Measurements from ENCODE around the gene TDRD10. TPM values are rescaled to one million over a fixed set of nuclear protein-coding genes. Genes with fewer than 3 reads are reported as not detected.

The TDRD10 gene
- total and polyA plus RNA-seq, 4 experiments from 2014 or later, result not detected

DNA sequence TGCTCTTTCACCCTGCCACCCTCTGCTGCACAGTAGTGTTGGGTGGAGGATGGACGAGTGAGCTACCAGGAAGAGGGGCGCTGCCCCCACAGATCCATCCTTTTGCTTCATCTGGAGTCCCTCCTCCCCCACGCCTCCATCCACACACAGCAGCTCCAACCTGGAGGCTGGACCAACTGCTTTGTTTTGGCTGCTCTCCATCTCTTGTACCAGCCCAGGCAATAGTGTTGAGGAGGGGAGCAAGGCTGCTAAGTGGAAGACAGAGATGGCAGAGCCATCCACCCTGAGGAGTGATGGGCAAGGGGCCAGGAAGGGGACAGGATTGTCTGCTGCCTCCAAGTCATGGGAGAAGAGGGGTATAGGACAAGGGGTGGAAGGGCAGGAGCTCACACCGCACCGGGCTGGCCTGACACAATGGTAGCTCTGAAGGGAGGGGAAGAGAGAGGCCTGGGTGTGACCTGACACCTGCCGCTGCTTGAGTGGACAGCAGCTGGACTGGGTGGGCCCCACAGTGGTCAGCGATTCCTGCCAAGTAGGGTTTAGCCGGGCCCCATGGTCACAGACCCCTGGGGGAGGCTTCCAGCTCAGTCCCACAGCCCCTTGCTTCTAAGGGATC is 74.0 kb downstream of the TDRD10 start:
- Histone ChIP-seq H3K9me3 (ENCODE audit: control insufficient read depth in 1 of 2, low read length in 2 of 2) (no peaks in the 10 kb centered on the region), H3K4me3 (ENCODE audit: low read length in 2 of 2) (no peak overlapping the region), H3K27ac (ENCODE audit: low read depth, low read length) (no peak overlapping the region), H3K27me3 (ENCODE audit: insufficient read depth, low read length) (no peaks in the 10 kb centered on the region), H3K4me1 (ENCODE audit: insufficient read depth, low read length) (no peaks in the 10 kb centered on the region), H3K36me3 (ENCODE audit: insufficient read depth, low read length) (peaks cover 18% of the 10 kb centered on the region)
- ChIA-PET CTCF (ENCODE audit: partially characterized antibody) (interaction anchor here (1.3 kb wide), 1 partner anchor 10 kb away, joined by 3 read pairs; no protein-coding TSS in a partner anchor), POLR2A (ENCODE audit: partially characterized antibody) (interaction anchor here (1.0 to 1.3 kb wide), 3 partner anchors 13 to 346 kb away, joined by 3 read pairs; no protein-coding TSS in a partner anchor)
- peaks cover 0 to 7% (median 5%) of the 10 kb centered on the region in 4 donors for H3K4me1 Mint-ChIP-seq
- intact Hi-C loops (cut with micrococcal nuclease), result no loop called here
- H3K27me3 Mint-ChIP-seq, result peaks cover 0 to 9% of the 10 kb centered on the region in 2 donors
- H3K9me3 Mint-ChIP-seq, result no peaks in the 10 kb centered on the region
- peaks cover 20 to 25% of the 10 kb centered on the region in 2 donors for H3K36me3 Mint-ChIP-seq
- H3K4me3 Mint-ChIP-seq, result no peak overlapping the region
- peak overlapping the region in 1 of 7 donors; percentile 53 for H3K27ac Mint-ChIP-seq
- no peak for DNase-seq

GRCh38 chr1:154577346-154578057 is 75.5 kb downstream of the TDRD10 start:
- no peak overlapping the region for H3K4me3 ChIP-seq (ENCODE audit: low read length in 2 of 2)
- peaks cover 0 to 7% (median 5%) of the 10 kb centered on the region in 4 donors for H3K4me1 Mint-ChIP-seq
- peaks cover 26 to 37% of the 10 kb centered on the region in 2 donors for H3K36me3 Mint-ChIP-seq
- H3K9me3 ChIP-seq (ENCODE audit: control insufficient read depth in 1 of 2, low read length in 2 of 2), result no peaks in the 10 kb centered on the region
- H3K27me3 ChIP-seq (ENCODE audit: insufficient read depth, low read length), result no peaks in the 10 kb centered on the region
- DNase-seq, result no peak
- H3K36me3 ChIP-seq (ENCODE audit: insufficient read depth, low read length), result peaks cover 31% of the 10 kb centered on the region
- peaks cover 0 to 3% of the 10 kb centered on the region in 2 donors for H3K27me3 Mint-ChIP-seq
- CTCF ChIA-PET (ENCODE audit: partially characterized antibody), result interaction anchor here (1.6 to 1.8 kb wide), 2 partner anchors 17 to 18 kb away, joined by 5 to 7 read pairs; no protein-coding TSS in a partner anchor
- H3K9me3 Mint-ChIP-seq, result no peaks in the 10 kb centered on the region
- intact Hi-C loops (cut with micrococcal nuclease), result no loop called here
- H3K4me1 ChIP-seq (ENCODE audit: insufficient read depth, low read length), result no peaks in the 10 kb centered on the region
- peak overlapping the region in 2 of 7 donors; percentile 15 to 61 for H3K27ac Mint-ChIP-seq
- no peak overlapping the region for H3K27ac ChIP-seq (ENCODE audit: low read depth, low read length)
- POLR2A ChIA-PET (ENCODE audit: partially characterized antibody), result interaction anchor here (1.2 to 1.4 kb wide), 2 partner anchors 12 to 358 kb away, joined by 3 to 5 read pairs; no protein-coding TSS in a partner anchor
- H3K4me3 Mint-ChIP-seq, result no peak overlapping the region

DNA sequence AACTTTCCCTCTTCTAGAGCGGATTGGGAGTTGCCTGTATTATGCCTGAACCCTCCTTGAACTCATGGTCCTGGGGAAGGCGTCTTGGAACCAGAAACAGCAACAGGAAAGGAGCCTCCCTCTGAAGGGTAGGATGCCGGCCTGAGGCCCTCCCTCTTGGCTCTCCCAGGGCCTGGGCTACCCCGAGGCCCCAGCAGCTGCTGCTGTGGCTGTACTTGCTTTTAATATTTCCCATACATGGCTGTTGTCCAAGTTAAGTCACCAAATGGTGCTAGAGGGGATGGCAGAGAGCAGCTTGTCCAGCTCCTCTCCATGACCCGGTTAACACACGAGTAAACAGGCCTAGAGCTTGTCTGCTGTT is 76.0 kb downstream of the TDRD10 start:
- peak overlapping the region in 4 of 7 donors; percentile 4 to 61 (median 38) for H3K27ac Mint-ChIP-seq
- H3K4me3 ChIP-seq (ENCODE audit: low read length in 2 of 2), result no peak overlapping the region
- peaks cover 36% of the 10 kb centered on the region for H3K36me3 ChIP-seq (ENCODE audit: insufficient read depth, low read length)
- H3K9me3 ChIP-seq (ENCODE audit: control insufficient read depth in 1 of 2, low read length in 2 of 2), result no peaks in the 10 kb centered on the region
- no peak overlapping the region for H3K27ac ChIP-seq (ENCODE audit: low read depth, low read length)
- H3K9me3 Mint-ChIP-seq, result no peaks in the 10 kb centered on the region
- H3K4me1 ChIP-seq (ENCODE audit: insufficient read depth, low read length), result no peaks in the 10 kb centered on the region
- peaks cover 0 to 3% of the 10 kb centered on the region in 2 donors for H3K27me3 Mint-ChIP-seq
- peaks cover 0 to 7% (median 5%) of the 10 kb centered on the region in 4 donors for H3K4me1 Mint-ChIP-seq
- no peak for DNase-seq
- no peak overlapping the region for H3K4me3 Mint-ChIP-seq
- H3K27me3 ChIP-seq (ENCODE audit: insufficient read depth, low read length), result no peaks in the 10 kb centered on the region
- POLR2A ChIA-PET (ENCODE audit: partially characterized antibody), result interaction anchor here (1.4 to 2.5 kb wide), 2 partner anchors 32 to 358 kb away, joined by 5 to 8 read pairs; no protein-coding TSS in a partner anchor
- CTCF ChIA-PET (ENCODE audit: partially characterized antibody), result interaction anchor here (1.6 to 1.8 kb wide), 2 partner anchors 17 to 18 kb away, joined by 5 to 7 read pairs; no protein-coding TSS in a partner anchor
- intact Hi-C loops (cut with micrococcal nuclease), result no loop called here
- peaks cover 31 to 40% of the 10 kb centered on the region in 2 donors for H3K36me3 Mint-ChIP-seq

- DNase-seq, result no peak
- H3K36me3 ChIP-seq (ENCODE audit: insufficient read depth, low read length), result peaks cover 49% of the 10 kb centered on the region
- no peak overlapping the region for H3K4me3 ChIP-seq (ENCODE audit: low read length in 2 of 2)
- H3K9me3 Mint-ChIP-seq, result no peaks in the 10 kb centered on the region
- H3K4me1 Mint-ChIP-seq, result peaks cover 0 to 5% (median 1%) of the 10 kb centered on the region in 4 donors
- ChIA-PET POLR2A (ENCODE audit: partially characterized antibody) (interaction anchor here (2.5 kb wide), 1 partner anchor 30 kb away, joined by 8 read pairs; no protein-coding TSS in a partner anchor), CTCF (ENCODE audit: partially characterized antibody) (no interaction called here)
- H3K27me3 Mint-ChIP-seq, result no peaks in the 10 kb centered on the region
- H3K4me1 ChIP-seq (ENCODE audit: insufficient read depth, low read length), result no peaks in the 10 kb centered on the region
- H3K4me3 Mint-ChIP-seq, result no peak overlapping the region
- H3K27ac ChIP-seq (ENCODE audit: low read depth, low read length), result no peak overlapping the region
- intact Hi-C loops (cut with micrococcal nuclease), result no loop called here
- H3K9me3 ChIP-seq (ENCODE audit: control insufficient read depth in 1 of 2, low read length in 2 of 2), result no peaks in the 10 kb centered on the region
- peak overlapping the region in 1 of 7 donors; percentile 47 for H3K27ac Mint-ChIP-seq
- H3K36me3 Mint-ChIP-seq, result peaks cover 43 to 52% of the 10 kb centered on the region in 2 donors
- no peaks in the 10 kb centered on the region for H3K27me3 ChIP-seq (ENCODE audit: insufficient read depth, low read length)
These were observed 77.4 kb downstream of the TDRD10 start for GRCh38 chr1:154579374-154579773.

GRCh38 chr1:154581766-154582165 is 79.7 kb downstream of the TDRD10 start:
- Histone ChIP-seq H3K36me3 (ENCODE audit: insufficient read depth, low read length) (peaks cover 73% of the 10 kb centered on the region), H3K4me3 (ENCODE audit: low read length in 2 of 2) (no peak overlapping the region), H3K27me3 (ENCODE audit: insufficient read depth, low read length) (no peaks in the 10 kb centered on the region), H3K4me1 (ENCODE audit: insufficient read depth, low read length) (no peaks in the 10 kb centered on the region), H3K27ac (ENCODE audit: low read depth, low read length) (no peak overlapping the region), H3K9me3 (ENCODE audit: control insufficient read depth in 1 of 2, low read length in 2 of 2) (no peaks in the 10 kb centered on the region)
- Mint-ChIP-seq H3K27ac (no peak overlapping the region), H3K36me3 (peaks cover 67 to 76% of the 10 kb centered on the region in 2 donors), H3K9me3 (no peaks in the 10 kb centered on the region), H3K4me3 (no peak overlapping the region), H3K4me1 (peaks cover 0 to 4% (median 0%) of the 10 kb centered on the region in 4 donors), H3K27me3 (no peaks in the 10 kb centered on the region)
- ChIA-PET CTCF (ENCODE audit: partially characterized antibody) (no interaction called here), POLR2A (ENCODE audit: partially characterized antibody) (no interaction called here)
- intact Hi-C loops (cut with micrococcal nuclease), result no loop called here
- no peak for DNase-seq

DNA sequence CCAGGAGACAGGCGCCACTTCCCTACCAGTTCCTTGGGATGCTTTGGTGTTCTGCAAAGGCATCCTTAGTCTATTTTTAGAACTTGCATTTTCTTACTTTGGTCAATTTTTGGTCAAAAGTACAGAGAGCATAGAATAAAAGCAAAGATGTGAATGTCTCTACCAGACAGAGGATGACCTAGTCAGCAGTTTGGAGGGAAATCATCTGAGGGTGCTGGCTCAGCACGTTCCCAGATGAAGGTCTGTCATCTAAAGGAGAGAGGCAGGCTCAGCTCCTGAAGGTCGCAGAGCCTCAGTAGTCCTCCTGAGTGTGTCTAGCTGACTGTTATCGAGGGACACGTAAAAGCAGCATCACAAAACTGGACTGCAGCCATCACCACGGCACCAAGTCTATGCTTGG is 80.9 kb downstream of the TDRD10 start:
- Mint-ChIP-seq H3K4me3 (no peak overlapping the region), H3K36me3 (peaks cover 78 to 87% of the 10 kb centered on the region in 2 donors), H3K9me3 (no peaks in the 10 kb centered on the region), H3K4me1 (peaks cover 0 to 4% (median under 1%) of the 10 kb centered on the region in 4 donors), H3K27me3 (no peaks in the 10 kb centered on the region), H3K27ac (no peak overlapping the region)
- Histone ChIP-seq H3K27me3 (ENCODE audit: insufficient read depth, low read length) (no peaks in the 10 kb centered on the region), H3K36me3 (ENCODE audit: insufficient read depth, low read length) (peaks cover 84% of the 10 kb centered on the region), H3K27ac (ENCODE audit: low read depth, low read length) (no peak overlapping the region), H3K9me3 (ENCODE audit: control insufficient read depth in 1 of 2, low read length in 2 of 2) (no peaks in the 10 kb centered on the region), H3K4me3 (ENCODE audit: low read length in 2 of 2) (no peak overlapping the region), H3K4me1 (ENCODE audit: insufficient read depth, low read length) (no peaks in the 10 kb centered on the region)
- CTCF ChIA-PET (ENCODE audit: partially characterized antibody), result no interaction called here
- intact Hi-C loops (cut with micrococcal nuclease), result no loop called here
- POLR2A ChIA-PET (ENCODE audit: partially characterized antibody), result no interaction called here
- no peak for DNase-seq

- Histone ChIP-seq H3K9me3 (ENCODE audit: control insufficient read depth in 1 of 2, low read length in 2 of 2) (no peaks in the 10 kb centered on the region), H3K27me3 (ENCODE audit: insufficient read depth, low read length) (no peaks in the 10 kb centered on the region), H3K36me3 (ENCODE audit: insufficient read depth, low read length) (peaks cover 89% of the 10 kb centered on the region), H3K4me1 (ENCODE audit: insufficient read depth, low read length) (no peaks in the 10 kb centered on the region), H3K4me3 (ENCODE audit: low read length in 2 of 2) (no peak overlapping the region), H3K27ac (ENCODE audit: low read depth, low read length) (no peak overlapping the region)
- no peak overlapping the region for H3K4me3 Mint-ChIP-seq
- H3K4me1 Mint-ChIP-seq, result peaks cover 0 to 4% (median under 1%) of the 10 kb centered on the region in 4 donors
- DNase-seq, result no peak
- no peaks in the 10 kb centered on the region for H3K9me3 Mint-ChIP-seq
- H3K27me3 Mint-ChIP-seq, result no peaks in the 10 kb centered on the region
- intact Hi-C loops (cut with micrococcal nuclease), result no loop called here
- H3K27ac Mint-ChIP-seq, result no peak overlapping the region
- POLR2A ChIA-PET (ENCODE audit: partially characterized antibody), result no interaction called here
- CTCF ChIA-PET (ENCODE audit: partially characterized antibody), result no interaction called here
- peaks cover 81 to 92% of the 10 kb centered on the region in 2 donors for H3K36me3 Mint-ChIP-seq
These were observed 81.8 kb downstream of the TDRD10 start for GRCh38 chr1:154583773-154584172.
